Hepatocyte (in vitro differentiated cells): ENCODE data around the gene AIP.

Source experiments
- EZH2 ChIP-seq: fragments of 200-600 bp; sonication (generic); IDR thresholded peaks from 2 replicates; pipeline ENCODE4 v1.6.1; 2016; ENCODE audit warnings: antibody characterized with exemption, mild to moderate bottlenecking, borderline replicate concordance
- TF ChIP-seq, protein P1 (sequence below): fragments of 200-600 bp; sonication (generic); IDR thresholded peaks from 2 replicates; pipeline ENCODE4 v1.5.1; 2016; ENCODE audit warnings: antibody characterized with exemption, mild to moderate bottlenecking; ENCODE audit not compliant: poor library complexity

DNA sequence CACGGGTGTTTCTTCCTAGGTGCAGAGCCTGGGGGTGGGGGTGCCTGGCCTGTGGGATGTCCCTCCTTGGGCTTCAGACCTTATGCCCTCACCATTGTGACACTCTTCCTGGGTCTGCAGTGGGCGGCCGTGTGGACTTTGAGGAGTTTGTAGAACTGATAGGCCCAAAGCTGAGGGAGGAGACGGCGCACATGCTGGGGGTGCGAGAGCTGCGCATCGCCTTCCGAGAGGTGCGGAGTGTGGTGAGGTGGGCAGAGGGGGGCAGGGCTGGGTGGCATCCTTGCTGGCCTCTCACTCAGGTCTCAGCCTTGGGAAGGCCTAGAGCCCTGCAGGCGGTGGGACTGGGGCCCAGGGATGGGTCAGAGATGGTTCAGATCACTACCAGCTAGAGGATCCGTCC is 25.4 kb upstream of the AIP start:
- TF ChIP-seq, protein P1, sequence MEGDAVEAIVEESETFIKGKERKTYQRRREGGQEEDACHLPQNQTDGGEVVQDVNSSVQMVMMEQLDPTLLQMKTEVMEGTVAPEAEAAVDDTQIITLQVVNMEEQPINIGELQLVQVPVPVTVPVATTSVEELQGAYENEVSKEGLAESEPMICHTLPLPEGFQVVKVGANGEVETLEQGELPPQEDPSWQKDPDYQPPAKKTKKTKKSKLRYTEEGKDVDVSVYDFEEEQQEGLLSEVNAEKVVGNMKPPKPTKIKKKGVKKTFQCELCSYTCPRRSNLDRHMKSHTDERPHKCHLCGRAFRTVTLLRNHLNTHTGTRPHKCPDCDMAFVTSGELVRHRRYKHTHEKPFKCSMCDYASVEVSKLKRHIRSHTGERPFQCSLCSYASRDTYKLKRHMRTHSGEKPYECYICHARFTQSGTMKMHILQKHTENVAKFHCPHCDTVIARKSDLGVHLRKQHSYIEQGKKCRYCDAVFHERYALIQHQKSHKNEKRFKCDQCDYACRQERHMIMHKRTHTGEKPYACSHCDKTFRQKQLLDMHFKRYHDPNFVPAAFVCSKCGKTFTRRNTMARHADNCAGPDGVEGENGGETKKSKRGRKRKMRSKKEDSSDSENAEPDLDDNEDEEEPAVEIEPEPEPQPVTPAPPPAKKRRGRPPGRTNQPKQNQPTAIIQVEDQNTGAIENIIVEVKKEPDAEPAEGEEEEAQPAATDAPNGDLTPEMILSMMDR: no peak
- TF ChIP-seq EZH2: no peak
